Retinal pigment epithelial cell (primary cell): ENCODE data around the gene ZNF804A.
"Not testable (repeated sequence)": the region's sequence is repeated elsewhere in the genome, so short reads cannot be mapped to it uniquely, and the experiment has no call there.

Experiments
- DNase-seq: peaks from one replicate; pipeline ENCODE4 v3.0.0-alpha.2; 2010; ENCODE audit warnings: low read depth
- H3K4me3 ChIP-seq: 2 replicates; pipeline ENCODE4 v1.5.1; 2011; ENCODE audit warnings: mild to moderate bottlenecking, low read length, control low read depth, moderate library complexity
- TF ChIP-seq, protein P1 (sequence below): conservative IDR thresholded peaks from 2 replicates; pipeline ENCODE4 v1.5.1; 2011; ENCODE audit warnings: low read depth, low read length, control low read depth, inconsistent platforms

The ZNF804A gene

DNA sequence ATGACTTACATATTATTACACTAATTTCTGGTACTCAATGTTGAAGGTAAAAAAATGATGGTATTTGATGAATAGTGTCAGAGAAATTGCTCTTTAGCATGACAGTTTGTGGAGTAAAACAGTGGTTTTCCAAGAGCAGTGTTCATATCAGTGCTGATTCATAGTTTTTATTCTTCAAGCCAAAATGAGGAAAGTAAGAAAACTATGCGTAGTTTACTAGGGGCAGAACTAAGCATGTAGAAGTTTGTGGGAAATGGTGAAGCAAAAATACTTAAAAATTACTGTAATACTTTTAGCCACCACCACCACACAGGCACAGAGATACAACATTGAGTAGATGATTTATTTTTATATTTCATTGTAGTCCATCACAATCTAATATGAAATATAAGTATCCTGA, 137.3 kb downstream of the ZNF804A start:
- no peak for DNase-seq
- H3K4me3 ChIP-seq, result no peak overlapping the region
- TF ChIP-seq, protein P1, sequence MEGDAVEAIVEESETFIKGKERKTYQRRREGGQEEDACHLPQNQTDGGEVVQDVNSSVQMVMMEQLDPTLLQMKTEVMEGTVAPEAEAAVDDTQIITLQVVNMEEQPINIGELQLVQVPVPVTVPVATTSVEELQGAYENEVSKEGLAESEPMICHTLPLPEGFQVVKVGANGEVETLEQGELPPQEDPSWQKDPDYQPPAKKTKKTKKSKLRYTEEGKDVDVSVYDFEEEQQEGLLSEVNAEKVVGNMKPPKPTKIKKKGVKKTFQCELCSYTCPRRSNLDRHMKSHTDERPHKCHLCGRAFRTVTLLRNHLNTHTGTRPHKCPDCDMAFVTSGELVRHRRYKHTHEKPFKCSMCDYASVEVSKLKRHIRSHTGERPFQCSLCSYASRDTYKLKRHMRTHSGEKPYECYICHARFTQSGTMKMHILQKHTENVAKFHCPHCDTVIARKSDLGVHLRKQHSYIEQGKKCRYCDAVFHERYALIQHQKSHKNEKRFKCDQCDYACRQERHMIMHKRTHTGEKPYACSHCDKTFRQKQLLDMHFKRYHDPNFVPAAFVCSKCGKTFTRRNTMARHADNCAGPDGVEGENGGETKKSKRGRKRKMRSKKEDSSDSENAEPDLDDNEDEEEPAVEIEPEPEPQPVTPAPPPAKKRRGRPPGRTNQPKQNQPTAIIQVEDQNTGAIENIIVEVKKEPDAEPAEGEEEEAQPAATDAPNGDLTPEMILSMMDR, result no peak

DNA sequence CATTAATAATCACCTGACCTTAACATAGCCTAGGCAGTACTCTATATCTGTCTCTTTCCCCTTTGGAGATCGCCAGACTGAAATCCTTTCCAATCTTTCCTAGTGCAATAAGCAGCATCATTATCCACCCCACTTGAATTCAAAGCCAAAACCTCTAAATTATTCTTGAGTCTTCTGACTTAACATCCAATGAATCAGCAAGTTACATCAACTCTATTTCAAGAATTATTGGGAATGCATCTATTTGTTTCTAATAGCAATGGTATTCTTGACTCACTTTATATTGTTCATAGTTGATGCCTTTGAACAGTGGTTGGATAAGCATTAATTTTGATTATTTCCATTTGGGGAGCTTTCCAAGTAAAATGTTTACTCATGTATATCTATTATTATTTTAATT, 144.8 kb downstream of the ZNF804A start:
- H3K4me3 ChIP-seq, result no peak overlapping the region
- no peak for DNase-seq
- TF ChIP-seq, protein P1, result no peak

DNA sequence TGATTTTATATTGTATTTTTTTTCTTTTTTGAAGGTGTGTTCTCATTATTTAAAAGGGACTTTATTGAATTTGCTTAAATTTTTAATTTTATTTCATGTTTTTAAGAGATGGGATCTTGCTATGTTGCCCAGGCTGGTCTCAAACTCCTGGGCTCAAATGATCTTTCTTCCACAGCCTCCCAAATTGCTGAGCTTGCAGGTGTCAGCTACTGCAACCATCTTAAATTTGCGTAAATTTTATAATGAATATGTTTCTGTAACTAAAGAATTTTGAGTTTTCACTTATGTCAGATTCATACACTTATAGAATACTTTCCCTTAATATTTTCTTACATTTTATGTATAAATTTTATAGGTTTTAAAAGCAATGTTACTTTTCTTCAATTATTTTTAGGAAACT, 157.8 kb downstream of the ZNF804A start:
- TF ChIP-seq, protein P1, result no peak
- DNase-seq, result no peak
- no peak overlapping the region for H3K4me3 ChIP-seq

DNA sequence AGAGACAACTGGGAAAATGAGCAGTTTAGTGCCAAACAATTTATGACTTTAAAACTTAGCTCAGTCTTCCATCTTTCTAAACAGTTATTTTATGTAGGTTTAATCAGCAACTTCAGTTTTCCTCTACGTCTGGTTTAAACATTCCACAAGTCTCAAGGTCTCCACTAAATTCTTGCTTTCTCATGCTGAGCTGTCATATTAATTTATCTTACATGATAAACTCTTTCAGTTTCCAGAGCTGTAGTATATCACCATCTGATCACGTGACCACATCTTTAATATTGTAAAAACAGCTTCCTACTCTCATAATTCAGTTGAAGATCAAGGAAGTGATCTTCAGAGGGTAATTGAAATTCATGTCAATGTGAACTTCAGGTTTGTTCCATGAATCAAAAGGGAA, 158.6 kb downstream of the ZNF804A start:
- DNase-seq, result peak; percentile 28
- H3K4me3 ChIP-seq, result no peak overlapping the region
- TF ChIP-seq, protein P1, result no peak

DNA sequence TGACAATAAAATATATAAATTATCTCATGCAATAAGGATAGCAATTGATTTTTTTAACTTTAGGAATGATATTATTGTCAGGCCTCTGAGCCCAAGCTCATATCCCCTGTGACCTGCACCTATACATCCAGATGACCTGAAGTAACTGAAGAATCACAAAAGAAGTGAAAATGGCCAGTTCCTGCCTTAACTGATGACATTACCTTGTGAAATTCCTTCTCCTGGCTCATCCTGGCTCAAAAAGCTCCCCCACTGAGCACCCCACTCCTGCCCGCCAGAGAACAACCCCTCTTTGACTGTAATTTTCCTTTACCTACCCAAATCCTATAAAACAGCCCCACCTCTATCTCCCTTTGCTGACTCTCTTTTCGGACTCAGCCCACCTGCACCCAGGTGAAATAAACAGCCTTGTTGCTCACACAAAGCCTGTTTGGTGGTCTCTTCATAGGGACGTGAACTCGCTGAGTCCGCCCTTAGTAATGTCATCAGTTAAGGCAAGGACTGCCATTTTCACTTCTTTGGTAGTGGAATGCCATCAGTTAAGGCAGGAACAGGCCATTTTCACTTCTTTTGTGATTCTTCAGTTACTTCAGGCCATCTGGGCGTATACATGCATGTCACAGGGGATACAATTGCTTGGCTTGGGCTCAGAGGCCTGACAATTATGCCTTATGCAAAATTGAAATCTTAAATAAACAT, 161.4 kb downstream of the ZNF804A start:
- not testable (repeated sequence) for DNase-seq, H3K4me3 ChIP-seq

DNA sequence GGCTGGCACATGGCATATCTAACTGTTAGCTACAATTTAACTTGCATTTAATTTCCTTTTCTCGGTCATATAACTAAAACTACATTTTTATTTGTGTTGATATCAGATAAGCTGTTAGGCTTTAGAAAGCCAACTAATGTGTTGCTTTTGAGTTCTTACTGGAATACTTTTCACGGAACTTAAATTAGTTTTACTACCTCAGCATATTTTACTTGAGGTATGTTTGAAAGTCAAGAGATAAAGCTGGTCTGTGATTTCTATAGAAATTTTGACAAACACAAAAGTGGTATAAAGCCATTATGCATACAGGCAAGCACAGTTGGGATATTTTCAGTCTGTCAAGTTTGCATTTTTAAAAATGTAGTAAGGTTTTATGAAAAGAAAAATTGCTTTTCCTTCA, 162.6 kb downstream of the ZNF804A start:
- no peak for DNase-seq
- no peak overlapping the region for H3K4me3 ChIP-seq
- TF ChIP-seq, protein P1, result no peak

DNA sequence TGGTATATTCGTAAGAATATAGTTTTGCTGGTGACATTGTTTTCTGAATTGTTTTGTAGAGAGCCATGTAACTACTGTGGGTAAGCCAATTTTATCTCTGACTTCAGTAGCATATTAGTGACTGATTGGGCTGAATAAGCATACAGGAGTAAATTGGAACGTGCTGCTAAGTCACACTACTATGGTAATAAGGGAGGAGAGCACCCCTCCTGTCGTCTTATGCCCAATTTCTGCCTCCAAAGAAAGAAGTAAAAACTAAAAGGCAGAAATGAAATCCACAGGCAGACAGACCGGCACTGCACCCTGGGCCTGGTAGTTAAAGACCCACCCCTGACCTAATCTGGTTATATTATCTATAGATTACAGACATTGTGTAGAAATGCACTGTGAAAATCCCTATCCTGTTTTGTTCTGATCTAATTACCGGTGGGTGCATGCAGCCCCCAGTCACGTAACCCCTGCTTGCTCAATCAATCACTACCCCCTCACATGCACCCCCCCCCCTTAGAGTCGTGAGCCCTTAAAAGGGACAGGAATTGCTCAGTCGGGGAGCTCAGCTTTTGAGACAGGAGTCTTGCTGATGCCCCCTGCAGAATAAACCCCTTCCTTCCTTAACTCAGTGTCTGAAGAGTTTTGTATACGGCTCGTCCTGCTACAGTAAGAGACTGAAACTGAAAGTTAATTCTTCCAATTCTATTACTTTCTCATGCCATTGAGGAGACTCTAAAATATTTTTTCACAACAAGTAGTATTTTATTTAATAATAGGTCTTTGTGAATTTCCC, 167.0 kb downstream of the ZNF804A start:
- TF ChIP-seq, protein P1, result no peak
- no peak overlapping the region for H3K4me3 ChIP-seq
- DNase-seq, result no peak
